Heart left ventricle (tissue), 16 donors: ENCODE measurements around the gene SLC51A. TPM values are rescaled to one million over a fixed set of nuclear protein-coding genes. Genes with fewer than 3 reads are reported as not detected.

Experiments used
- ATAC-seq, 4 donors: fragments of 200-7000 bp; cut with Tn5 transposase; one replicate each; pipeline ENCODE4 v1.9.1; 2020 to 2022; ENCODE audit warnings: moderate library complexity in 4 of 4, mild to moderate bottlenecking in 3 of 4, moderate number of reproducible peaks in 1 of 4
- DNase-seq, 5 donors: peaks; one replicate each; pipeline ENCODE4 v3.0.0-alpha.2; 2020
- H3K27ac ChIP-seq, 12 donors: fragments of 200-600 bp; sonication (generic) in 4 of 12; one replicate each; pipeline versions ENCODE4 v1.5.0 to v1.8.0; 2016 to 2022; ENCODE audit warnings: mild to moderate bottlenecking in 2 of 12
- H3K27me3 ChIP-seq, 9 donors: fragments of 200-600 bp; sonication (generic) in 2 of 9; one replicate each; pipeline versions ENCODE4 v1.5.1 to v1.8.0; 2016 to 2022; ENCODE audit warnings: mild to moderate bottlenecking in 3 of 9
- H3K36me3 ChIP-seq, 9 donors: fragments of 200-600 bp; sonication (generic) in 2 of 9; one replicate each; pipeline versions ENCODE4 v1.5.0 to v1.8.0; 2018 to 2022; ENCODE audit warnings: mild to moderate bottlenecking in 2 of 9
- H3K4me1 ChIP-seq, 12 donors: fragments of 200-600 bp; sonication (generic) in 4 of 12; one replicate each; pipeline versions ENCODE4 v1.5.0 to v1.8.0; 2016 to 2022; ENCODE audit warnings: mild to moderate bottlenecking in 3 of 12
- H3K4me3 ChIP-seq, 12 donors: fragments of 200-600 bp; sonication (generic) in 4 of 12; one replicate each; pipeline versions ENCODE4 v1.5.0 to v1.8.0; 2017 to 2022; ENCODE audit warnings: mild to moderate bottlenecking in 9 of 12, moderate library complexity in 4 of 12
- H3K9me3 ChIP-seq, 12 donors: fragments of 200-600 bp; sonication (generic) in 4 of 12; one replicate each; pipeline versions ENCODE4 v1.5.0 to v1.8.0; 2016 to 2022; ENCODE audit warnings: mild to moderate bottlenecking in 1 of 12
- POLR2A ChIP-seq, 2 donors: fragments of 450-650 bp; IDR thresholded peaks; one replicate each; pipeline ENCODE4 v1.6.1; 2017; ENCODE audit warnings: antibody characterized with exemption in 2 of 2, mild to moderate bottlenecking in 2 of 2, moderate library complexity in 2 of 2
- WGBS, 4 donors: extraction: QIAGEN DNeasy Blood & Tissue Kit in 2 of 4; methylation state at CpG; one replicate each; pipeline versions ENCODE4 v1.1.5 to v1.1.7; 2013 to 2018; 5-methylcytosine and 5-hydroxymethylcytosine counted together
- intact Hi-C, 10 donors: fragments of 100-400 bp; cut with DNase I; formaldehyde crosslinking; loops; one replicate each; pipeline versions ENCODE4 v1.11.1 to v1.14.2; 2022
- polyA plus RNA-seq, 2 donors: library from polyadenylated mRNA; stranded (reverse); fragments of 200-250 nt; gene quantifications; one replicate each; pipeline ENCODE4 v1.2.3, GENCODE V29; 2013
- total RNA-seq, 9 donors: library from RNA; depleted of rRNA in 2 of 9; stranded (reverse); fragments of >200 nt in 2 of 9; fragmentation: NEBNext Ultra II Directional in 3 of 9; extraction: Animal tissue kit (Norgen Biotek cat#: 25700) in 3 of 9; gene quantifications; one replicate each; pipeline versions ENCODE4 v1.1.0 to v1.2.4, GENCODE V29; 2016 to 2023
- TF ChIP-seq, protein P1 (sequence below), 12 donors: fragments of 200-600 bp; sonication (generic) in 4 of 12; IDR thresholded peaks; one replicate each; pipeline versions ENCODE4 v1.5.0 to v1.8.0; 2018 to 2022; ENCODE audit warnings: antibody characterized with exemption in 12 of 12, mild to moderate bottlenecking in 5 of 12
- donor health status: ischemic (EF 13 %, LVEDD 7.1; RV severe dilation, severe dysfunction).
- donor health status: healthy with polysubstance abuse.
- donor health status: DM: no; HTN: yes; CAD: no.
- donor health status: DM: no; HTN: no; CAD: no.
- donor health status: ischemic (EF 25% LVEDD 6.9; RV normal size, moderate dysfunction).
- donor health status: ischemic (EF 25% LVEDD 5.7; RV mildly dilated, moderate dysfunction).
- donor health status: healthy.
- donor health status: DM: yes; HTN: yes; CAD: no.
- donor health status: ischemic (EF 35%, LVEDD 5.7; RV mildly dilated, moderate dysfunction).
- donor health status: nonischemic (EF 11% LVEDD 7.7; RV severe dilation, severe dysfunction).
- donor health status: DM: yes; HTN: yes; CAD: no.
- donor health status: PGD.
- donor health status: ischemic (EF 29% LVEDD 5.4; RV normal size, mild dysfunction).
- donor health status: nonischemic (EF 23%, LVEDD 6.1; RV moderate dilation, normal function).

The SLC51A gene
- total and polyA plus RNA-seq, 11 donors, result 0.18 to 1.9 (median 0.78) TPM; not detected in 7

DNA sequence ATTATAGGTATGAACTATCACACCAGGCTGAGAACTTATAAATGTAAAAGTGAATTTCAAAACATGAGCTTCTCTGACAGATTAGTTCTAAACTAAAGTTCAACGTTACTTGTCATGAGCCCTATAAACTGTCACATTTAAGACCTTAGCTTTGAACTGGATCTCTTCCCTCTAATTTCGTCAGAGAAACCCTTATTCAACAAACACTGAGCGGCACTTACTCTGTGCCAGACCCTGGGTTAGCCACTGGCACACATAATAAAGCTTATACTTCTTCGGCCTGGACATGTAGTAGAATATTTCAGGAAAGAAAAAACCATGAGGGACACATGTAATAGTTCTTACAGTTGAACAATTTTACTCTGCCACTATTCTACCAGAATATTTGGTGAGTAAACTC lies 65.6 kb downstream of the SLC51A start:
- Histone ChIP-seq H3K36me3 (peaks cover 0 to 6% (median 0%) of the 10 kb centered on the region in 9 donors), H3K27ac (peak overlapping the region in 11 of 12 donors; percentile 8 to 85 (median 75)), H3K4me3 (no peak overlapping the region), H3K9me3 (no peaks in the 10 kb centered on the region), H3K4me1 (peaks cover 0 to 88% (median 68%) of the 10 kb centered on the region in 12 donors), H3K27me3 (no peaks in the 10 kb centered on the region)
- intact Hi-C loops, result no loop called here
- ATAC-seq (no peak), DNase-seq (no peak)
- WGBS, 4 donors, result 62 to 70% (median 67%) methylated on average over 4 of the region's 4 CpGs
- TF ChIP-seq POLR2A (IDR thresholded peaks at IDR 0.05), result no peak
- TF ChIP-seq, protein P1, sequence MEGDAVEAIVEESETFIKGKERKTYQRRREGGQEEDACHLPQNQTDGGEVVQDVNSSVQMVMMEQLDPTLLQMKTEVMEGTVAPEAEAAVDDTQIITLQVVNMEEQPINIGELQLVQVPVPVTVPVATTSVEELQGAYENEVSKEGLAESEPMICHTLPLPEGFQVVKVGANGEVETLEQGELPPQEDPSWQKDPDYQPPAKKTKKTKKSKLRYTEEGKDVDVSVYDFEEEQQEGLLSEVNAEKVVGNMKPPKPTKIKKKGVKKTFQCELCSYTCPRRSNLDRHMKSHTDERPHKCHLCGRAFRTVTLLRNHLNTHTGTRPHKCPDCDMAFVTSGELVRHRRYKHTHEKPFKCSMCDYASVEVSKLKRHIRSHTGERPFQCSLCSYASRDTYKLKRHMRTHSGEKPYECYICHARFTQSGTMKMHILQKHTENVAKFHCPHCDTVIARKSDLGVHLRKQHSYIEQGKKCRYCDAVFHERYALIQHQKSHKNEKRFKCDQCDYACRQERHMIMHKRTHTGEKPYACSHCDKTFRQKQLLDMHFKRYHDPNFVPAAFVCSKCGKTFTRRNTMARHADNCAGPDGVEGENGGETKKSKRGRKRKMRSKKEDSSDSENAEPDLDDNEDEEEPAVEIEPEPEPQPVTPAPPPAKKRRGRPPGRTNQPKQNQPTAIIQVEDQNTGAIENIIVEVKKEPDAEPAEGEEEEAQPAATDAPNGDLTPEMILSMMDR (IDR thresholded peaks at IDR 0.05), result no peak

Other genes with a start within 250 kb of the SLC51A start
- 100 to 1,000 TPM in 6 of 9 donors, 10 to 100 TPM in 3; 15.7 to 232 (median 121) TPM for gene TFRC, start 134.4 kb upstream of the SLC51A start, total RNA-seq
- gene TFRC, start 134.4 kb upstream of the SLC51A start, polyA plus RNA-seq, result 10 to 100 TPM; 24.2 to 70.7 TPM
- gene ZDHHC19, start 5.1 kb upstream of the SLC51A start, total RNA-seq, result not detected
- under 1 TPM in 1 of 2 donors, not detected in 1; 0.30 TPM for gene ZDHHC19, start 5.1 kb upstream of the SLC51A start, polyA plus RNA-seq
- 100 to 1,000 TPM in 7 of 9 donors, 10 to 100 TPM in 2; 90.4 to 149 (median 105) TPM for gene PCYT1A, start 71.2 kb downstream of the SLC51A start, total RNA-seq
- 10 to 100 TPM; 29.4 to 58.0 TPM for gene PCYT1A, start 71.2 kb downstream of the SLC51A start, polyA plus RNA-seq
- 1 to 10 TPM; 1.9 to 4.6 (median 3.6) TPM for gene DYNLT2B, start 101.7 kb downstream of the SLC51A start, total RNA-seq
- 1 to 10 TPM; 4.3 to 8.8 TPM for gene DYNLT2B, start 101.7 kb downstream of the SLC51A start, polyA plus RNA-seq
- 10 to 100 TPM in 1 of 9 donors, 1 to 10 TPM in 1, under 1 TPM in 3, not detected in 4; 0.38 to 23.5 (median 0.85) TPM for gene TM4SF19, start 121.9 kb downstream of the SLC51A start, total RNA-seq
- gene TM4SF19, start 121.9 kb downstream of the SLC51A start, polyA plus RNA-seq, result not detected
- 10 to 100 TPM; 10.3 to 50.2 (median 29.5) TPM for gene UBXN7, start 215.9 kb downstream of the SLC51A start, total RNA-seq
- 10 to 100 TPM in 1 of 2 donors, 1 to 10 TPM in 1; 6.9 to 10.3 TPM for gene UBXN7, start 215.9 kb downstream of the SLC51A start, polyA plus RNA-seq